Skeletal muscle tissue (tissue), 4 donors: ENCODE data around the gene FAM162A. TPM values are rescaled to one million over a fixed set of nuclear protein-coding genes. Genes with fewer than 3 reads are reported as not detected.

Source experiments
- H3K27ac ChIP-seq: one replicate; pipeline ENCODE4 v1.7.0; 2013; ENCODE audit warnings: mild to moderate bottlenecking, low read depth, low read length, inconsistent platforms
- H3K27me3 ChIP-seq, 3 donors: one replicate each; pipeline ENCODE4 v1.7.0; 2013; ENCODE audit warnings: low read length in 3 of 3; ENCODE audit not compliant: control insufficient read depth in 3 of 3, insufficient read depth in 3 of 3
- H3K36me3 ChIP-seq, 3 donors: one replicate each; pipeline ENCODE4 v1.7.0; 2013; ENCODE audit warnings: low read length in 3 of 3; ENCODE audit not compliant: control insufficient read depth in 3 of 3, insufficient read depth in 3 of 3
- H3K4me1 ChIP-seq, 3 donors: one replicate each; pipeline ENCODE4 v1.7.0; 2013; ENCODE audit warnings: low read length in 3 of 3, mild to moderate bottlenecking in 3 of 3; ENCODE audit not compliant: control insufficient read depth in 3 of 3, insufficient read depth in 3 of 3
- H3K4me3 ChIP-seq, 3 donors: one replicate each; pipeline ENCODE4 v1.7.0; 2013; ENCODE audit warnings: low read length in 3 of 3
- H3K9ac ChIP-seq, 3 donors: one replicate each; pipeline ENCODE4 v1.7.0; 2013; ENCODE audit warnings: low read length in 3 of 3, mild to moderate bottlenecking in 3 of 3, moderate library complexity in 2 of 3, low read depth in 1 of 3
- H3K9me3 ChIP-seq, 3 donors: one replicate each; pipeline ENCODE4 v1.7.0; 2013; ENCODE audit warnings: low read length in 3 of 3; ENCODE audit not compliant: control insufficient read depth in 3 of 3
- total RNA-seq: library from RNA; depleted of rRNA; stranded (reverse); fragments of >200 nt; gene quantifications from one replicate; pipeline ENCODE4 v1.2.3, GENCODE V29; 2014
- donor health status: Osteomylitis.

Gene FAM162A
- total RNA-seq, 1 donor from 2014 or later = 13.0 TPM

DNA sequence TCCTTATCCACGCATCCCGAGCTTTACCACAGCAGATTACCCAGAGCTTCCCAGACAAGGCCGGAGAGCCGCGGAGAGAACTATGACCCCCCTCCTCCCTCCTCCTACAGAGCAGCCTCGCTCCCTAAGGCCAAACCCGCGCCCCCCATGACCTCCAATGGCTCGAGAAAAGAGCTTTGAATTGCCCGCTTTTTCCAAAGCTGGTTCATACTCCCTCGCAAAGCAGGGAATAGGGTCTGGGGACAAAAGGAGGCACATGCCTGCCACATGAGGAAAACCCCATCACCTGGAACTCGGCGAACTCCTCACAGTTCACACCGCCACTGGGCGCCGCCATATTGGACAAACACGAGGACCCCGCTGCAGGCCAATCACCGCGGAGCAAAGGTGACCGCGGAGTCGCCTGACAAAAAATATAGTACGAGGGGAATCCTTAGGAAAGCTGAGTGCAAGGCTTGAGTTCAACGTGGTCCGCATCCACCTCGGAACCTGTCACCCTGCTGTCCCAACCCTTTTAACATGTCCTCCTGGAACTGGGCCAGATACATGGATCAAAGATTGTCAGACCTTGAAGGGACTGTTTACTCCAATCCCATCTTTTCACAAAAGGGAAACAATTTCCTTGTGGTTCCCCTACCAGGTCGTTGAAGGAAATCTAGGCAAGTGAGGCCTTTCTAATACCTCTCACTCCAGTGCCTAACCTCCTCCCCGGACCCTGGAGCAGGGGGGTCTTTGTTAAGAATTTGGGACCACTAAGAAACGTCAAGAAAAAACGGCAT, 905 bp upstream of the FAM162A start, which contains the start of gene MIX23:
TSS of gene MIX23 (minus strand) at position 344 of the 779 bp plus-strand sequence. CDS start at position 337, 7 bp downstream.
- no peaks in the 10 kb centered on the region for H3K9me3 ChIP-seq
- H3K27ac ChIP-seq = peak within 1 kb of the TSS; percentile 92
- no peaks in the 10 kb centered on the region for H3K27me3 ChIP-seq
- peak within 1 kb of the TSS; percentile 90 to 93 (median 91) for H3K9ac ChIP-seq
- H3K4me3 ChIP-seq = peak within 1 kb of the TSS; percentile 85 to 96 (median 94)
- peaks cover 4 to 18% (median 6%) of the 10 kb centered on the region in 3 donors for H3K4me1 ChIP-seq
- no peaks in the 10 kb centered on the region for H3K36me3 ChIP-seq

DNA sequence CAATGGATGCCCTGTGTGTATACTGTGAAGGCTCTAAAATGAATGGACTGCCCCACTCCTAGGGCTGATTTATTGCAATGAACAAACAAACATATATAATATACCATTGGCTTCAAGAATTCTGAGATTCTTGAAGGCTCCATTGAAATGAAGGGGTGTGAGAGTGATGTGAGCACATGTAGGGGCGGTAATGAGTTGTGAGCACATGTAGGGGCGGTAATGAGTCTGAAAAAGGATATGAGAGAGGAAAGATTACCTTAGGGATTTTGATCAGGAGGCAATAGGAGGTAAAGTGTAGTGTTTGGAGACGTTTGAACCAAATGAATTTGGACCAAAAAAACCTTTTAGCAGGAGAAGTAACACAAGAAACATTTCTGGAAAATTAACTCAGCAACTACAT, 3.7 kb downstream of the FAM162A start:
- H3K9ac ChIP-seq = no peak overlapping the region
- H3K27me3 ChIP-seq = no peaks in the 10 kb centered on the region
- H3K27ac ChIP-seq = no peak overlapping the region
- no peaks in the 10 kb centered on the region for H3K36me3 ChIP-seq
- no peak overlapping the region for H3K4me3 ChIP-seq
- H3K9me3 ChIP-seq = no peaks in the 10 kb centered on the region
- peaks cover 0 to 11% (median 3%) of the 10 kb centered on the region in 3 donors for H3K4me1 ChIP-seq

DNA sequence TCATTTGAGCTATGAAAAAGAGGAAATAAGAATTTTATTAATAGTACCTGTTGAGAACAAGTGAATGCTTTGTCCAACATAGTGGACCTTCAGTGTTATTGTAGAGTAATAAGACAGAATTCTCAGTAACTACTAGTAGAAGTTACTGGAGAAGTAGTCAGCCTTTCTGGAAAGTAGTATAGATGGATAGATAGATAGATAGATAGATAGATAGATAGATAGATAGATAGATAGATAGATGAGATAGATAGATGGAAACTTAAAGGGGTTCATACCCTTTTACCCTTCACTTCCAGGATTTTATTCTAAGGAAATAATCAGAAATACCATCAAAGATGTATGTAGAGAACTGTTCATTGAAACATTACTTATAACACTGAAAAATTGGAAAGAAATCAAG, 5.2 kb downstream of the FAM162A start:
- Histone ChIP-seq H3K4me3 (no peak overlapping the region), H3K4me1 (peaks cover 0 to 9% (median 3%) of the 10 kb centered on the region in 3 donors)

DNA sequence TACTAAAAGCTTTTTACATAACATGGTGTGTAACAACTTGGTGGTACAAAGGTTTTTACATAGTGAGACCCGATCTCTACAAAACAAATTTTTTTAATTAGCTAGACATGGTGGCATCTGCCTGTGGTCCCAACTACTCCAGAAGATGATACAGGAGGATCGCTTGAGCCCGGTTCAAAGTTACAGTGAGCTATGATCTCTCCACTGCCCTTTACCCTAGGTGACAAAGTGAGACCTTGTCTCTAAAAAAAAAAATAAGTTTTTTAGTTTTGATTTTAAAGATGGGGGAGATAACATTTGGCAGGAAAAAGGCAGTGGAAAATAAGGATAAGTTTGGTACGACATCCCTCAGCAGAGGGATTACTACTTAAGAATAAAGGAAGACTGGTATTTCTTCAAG, 5.9 kb downstream of the FAM162A start:
- no peaks in the 10 kb centered on the region for H3K36me3 ChIP-seq
- no peak overlapping the region for H3K27ac ChIP-seq
- H3K9ac ChIP-seq = no peak overlapping the region
- no peaks in the 10 kb centered on the region for H3K9me3 ChIP-seq
- H3K27me3 ChIP-seq = no peaks in the 10 kb centered on the region
- peaks cover 0 to 3% (median 0%) of the 10 kb centered on the region in 3 donors for H3K4me1 ChIP-seq
- H3K4me3 ChIP-seq = no peak overlapping the region

More for the DNA sequence above, 5.2 kb downstream of the FAM162A start:
- no peaks in the 10 kb centered on the region for H3K27me3 ChIP-seq
- no peaks in the 10 kb centered on the region for H3K9me3 ChIP-seq
- no peak overlapping the region for H3K27ac ChIP-seq
- H3K36me3 ChIP-seq = no peaks in the 10 kb centered on the region
- no peak overlapping the region for H3K9ac ChIP-seq

DNA sequence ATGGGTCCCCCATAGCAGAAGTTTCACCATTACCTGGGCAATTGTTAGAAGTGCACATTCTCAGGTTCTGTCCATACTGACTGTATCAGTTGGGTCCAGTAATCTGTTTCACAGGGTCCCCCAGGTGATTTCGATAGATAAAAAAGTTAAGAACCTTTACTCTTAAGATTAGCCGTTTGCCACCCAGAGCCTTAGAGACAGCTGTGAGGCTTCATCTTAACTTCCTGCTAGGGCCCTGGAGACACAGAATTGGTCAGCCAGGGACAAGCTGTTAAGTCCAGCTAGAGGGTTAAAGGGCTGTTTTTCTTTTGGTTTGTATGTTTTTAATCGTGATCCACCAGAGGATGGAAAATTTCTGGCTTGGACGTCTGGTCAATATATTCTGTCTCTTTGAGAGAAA, 6.7 kb downstream of the FAM162A start:
- H3K9ac ChIP-seq = no peak overlapping the region
- no peak overlapping the region for H3K4me3 ChIP-seq
- H3K27me3 ChIP-seq = no peaks in the 10 kb centered on the region
- H3K27ac ChIP-seq = no peak overlapping the region
- H3K4me1 ChIP-seq = peaks cover 0 to 2% (median 0%) of the 10 kb centered on the region in 3 donors
- H3K9me3 ChIP-seq = no peaks in the 10 kb centered on the region
- H3K36me3 ChIP-seq = no peaks in the 10 kb centered on the region

DNA sequence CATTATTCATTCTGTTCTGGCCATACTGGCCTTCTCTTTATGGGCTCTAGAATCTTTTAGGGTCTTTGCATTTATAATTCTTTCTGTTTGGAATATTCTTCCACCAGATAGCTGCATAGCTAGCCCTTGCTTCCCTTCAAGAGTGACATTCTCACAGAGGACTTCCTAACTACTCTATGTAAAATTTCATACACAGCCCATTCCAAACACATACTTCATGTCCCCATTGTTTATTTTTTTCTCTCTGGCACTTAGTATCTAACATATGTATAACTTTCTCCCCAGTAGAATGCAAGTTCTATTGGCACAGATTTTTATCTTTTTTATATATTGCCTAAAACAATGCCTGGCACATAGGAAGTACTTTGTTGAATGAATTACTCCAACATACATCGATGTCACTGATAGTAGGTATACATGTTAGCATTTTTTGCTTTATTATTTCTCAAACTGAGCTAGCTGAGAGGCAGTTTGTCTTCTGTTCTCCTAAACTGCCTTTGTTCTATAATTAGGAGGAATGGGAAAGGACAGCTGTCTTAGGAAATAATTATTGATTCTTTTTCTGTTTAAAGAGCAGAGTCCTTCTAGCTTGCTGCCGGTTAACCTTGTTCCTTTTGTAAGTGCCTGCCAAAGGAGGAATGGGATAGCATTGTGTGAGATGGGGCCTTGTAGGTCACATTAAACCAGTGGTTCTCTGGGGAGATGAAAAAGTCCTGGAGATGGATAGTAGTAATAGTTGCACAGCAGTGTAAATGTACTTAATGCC, 7.9 kb downstream of the FAM162A start:
- Histone ChIP-seq H3K27me3 (no peaks in the 10 kb centered on the region), H3K9ac (peak overlapping the region in 1 of 3 donors; percentile 15), H3K9me3 (no peaks in the 10 kb centered on the region), H3K27ac (no peak overlapping the region), H3K4me1 (peaks cover 0 to 2% (median 0%) of the 10 kb centered on the region in 3 donors), H3K4me3 (no peak overlapping the region), H3K36me3 (no peaks in the 10 kb centered on the region)

DNA sequence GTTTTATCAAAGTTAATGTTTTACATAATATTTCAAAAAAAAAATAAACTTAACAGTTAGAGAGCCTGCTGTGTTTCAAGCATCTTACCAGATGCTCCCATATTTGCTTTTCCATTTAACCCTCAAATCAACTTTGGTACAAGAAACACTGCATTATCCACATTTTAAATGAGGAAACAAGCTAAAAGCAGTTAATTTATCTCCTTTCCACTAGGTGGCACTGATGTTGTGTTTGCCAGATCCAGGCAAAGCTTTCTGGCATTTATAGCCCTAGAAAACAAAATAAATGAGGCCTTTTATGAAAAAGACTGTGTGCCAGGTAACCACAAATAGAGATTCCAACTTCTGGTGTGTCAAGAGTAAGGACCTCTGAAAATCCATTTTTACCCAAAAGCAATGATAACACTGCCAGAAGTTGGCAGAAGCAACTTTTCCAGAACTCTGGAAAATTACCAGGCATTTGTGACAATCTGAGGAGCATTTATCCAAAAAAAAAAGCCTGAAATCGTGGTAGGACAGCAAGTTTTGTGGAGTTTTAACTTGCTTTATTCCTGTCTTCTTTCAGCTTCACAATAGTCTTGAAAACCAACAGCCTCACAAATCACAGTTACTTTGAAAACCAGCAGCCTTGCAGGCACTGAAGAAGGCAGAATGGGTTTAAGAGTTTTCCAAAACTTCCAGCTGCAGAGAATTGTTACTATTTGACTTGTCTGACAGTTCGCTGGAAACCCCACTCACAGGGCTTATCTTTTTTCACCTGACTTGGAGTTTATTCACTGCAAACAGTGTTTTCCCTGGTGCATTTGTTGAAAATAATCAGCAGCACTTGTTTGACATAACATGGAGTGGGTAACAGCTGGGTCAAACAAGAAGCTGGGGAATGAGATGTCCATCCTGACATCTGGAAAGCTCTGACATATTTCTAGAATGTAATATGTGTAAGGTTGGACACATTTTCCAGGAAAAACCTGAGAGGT, 9.2 kb downstream of the FAM162A start:
- no peak overlapping the region for H3K27ac ChIP-seq
- no peaks in the 10 kb centered on the region for H3K27me3 ChIP-seq
- peaks cover 0 to 2% (median 0%) of the 10 kb centered on the region in 3 donors for H3K4me1 ChIP-seq
- no peaks in the 10 kb centered on the region for H3K9me3 ChIP-seq
- H3K36me3 ChIP-seq = no peaks in the 10 kb centered on the region
- H3K4me3 ChIP-seq = no peak overlapping the region
- H3K9ac ChIP-seq = peak overlapping the region in 1 of 3 donors; percentile 16

DNA sequence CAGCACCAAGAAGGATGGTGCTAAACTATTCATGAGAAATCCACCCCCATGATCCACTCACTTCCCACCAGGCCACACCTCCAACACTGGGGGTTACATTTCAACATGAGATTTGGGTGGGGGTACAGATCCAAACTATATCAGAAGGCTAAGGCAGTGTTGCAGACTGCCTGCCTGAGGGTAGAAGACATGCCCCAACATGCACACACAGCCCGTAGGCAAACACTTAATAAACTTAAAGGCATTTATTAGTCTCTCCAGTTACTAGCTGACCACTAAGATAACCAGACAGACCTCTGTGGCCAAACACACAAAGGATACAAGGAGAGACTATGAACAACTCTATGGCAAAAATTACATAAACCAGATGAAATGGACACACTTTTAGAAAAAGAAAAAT, 10.2 kb downstream of the FAM162A start:
- H3K27ac ChIP-seq = no peak overlapping the region

DNA sequence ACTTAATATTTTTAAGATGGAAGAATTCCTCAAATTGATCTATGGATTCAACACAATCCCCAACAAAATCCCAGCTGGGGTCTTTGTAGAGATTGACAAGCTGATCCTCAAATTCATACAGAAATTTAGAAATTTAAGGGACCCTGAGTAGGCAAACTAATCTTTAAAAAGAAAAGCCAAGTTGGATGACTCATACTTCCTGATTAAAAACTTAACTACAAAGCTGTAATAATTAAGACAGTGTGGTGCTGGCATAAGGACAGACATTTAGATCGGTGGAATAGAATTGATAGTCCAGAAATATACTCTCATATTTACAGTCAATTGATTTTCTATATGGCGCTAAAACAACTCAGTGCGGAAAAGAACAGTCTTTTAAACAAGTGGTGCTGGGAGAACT, 11.6 kb downstream of the FAM162A start:
- Histone ChIP-seq H3K9me3 (no peaks in the 10 kb centered on the region), H3K4me3 (no peak overlapping the region), H3K27me3 (no peaks in the 10 kb centered on the region), H3K36me3 (no peaks in the 10 kb centered on the region), H3K9ac (no peak overlapping the region), H3K4me1 (peaks cover 0 to 2% (median 0%) of the 10 kb centered on the region in 3 donors), H3K27ac (no peak overlapping the region)

More for the DNA sequence above, 10.2 kb downstream of the FAM162A start:
- Histone ChIP-seq H3K9me3 (no peaks in the 10 kb centered on the region), H3K4me3 (no peak overlapping the region), H3K4me1 (peaks cover 0 to 2% (median 0%) of the 10 kb centered on the region in 3 donors), H3K9ac (no peak overlapping the region), H3K27me3 (no peaks in the 10 kb centered on the region), H3K36me3 (no peaks in the 10 kb centered on the region)
